ENCODE data around the gene AGXT2. TPM values are rescaled to one million over a fixed set of nuclear protein-coding genes. Genes with fewer than 3 reads are reported as not detected.

AGXT2 gene
- total RNA-seq, 1 donor from 2014 or later, result not detected

DNA sequence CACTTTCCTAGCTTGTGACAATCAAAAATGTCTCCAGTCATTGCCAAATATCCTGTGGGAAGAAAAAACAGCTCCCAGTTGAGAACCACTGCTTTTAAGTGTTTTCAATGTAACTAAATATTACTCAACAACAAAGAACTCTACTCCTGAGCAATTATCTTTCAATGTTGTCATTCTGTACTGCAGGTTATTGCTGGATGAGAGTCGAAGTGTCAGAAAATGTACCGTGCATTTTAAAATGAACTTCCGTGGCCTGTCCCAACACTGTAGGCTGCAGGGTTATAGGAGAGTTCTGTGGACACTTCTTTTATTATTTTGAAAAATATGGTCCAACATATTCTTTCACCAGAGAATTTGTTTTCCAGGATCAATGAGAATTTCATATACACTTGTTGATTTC is 34.8 kb upstream of the AGXT2 start:
- Histone ChIP-seq H3K27ac (no peak overlapping the region), H3K4me1 (no peaks in the 10 kb centered on the region), H3K27me3 (ENCODE audit: low read depth) (no peaks in the 10 kb centered on the region), H3K4me3 (no peak overlapping the region), H3K36me3 (no peaks in the 10 kb centered on the region), H3K9me3 (no peaks in the 10 kb centered on the region)
- no peak for DNase-seq
- no peak for ATAC-seq
- TF ChIP-seq, protein P1, sequence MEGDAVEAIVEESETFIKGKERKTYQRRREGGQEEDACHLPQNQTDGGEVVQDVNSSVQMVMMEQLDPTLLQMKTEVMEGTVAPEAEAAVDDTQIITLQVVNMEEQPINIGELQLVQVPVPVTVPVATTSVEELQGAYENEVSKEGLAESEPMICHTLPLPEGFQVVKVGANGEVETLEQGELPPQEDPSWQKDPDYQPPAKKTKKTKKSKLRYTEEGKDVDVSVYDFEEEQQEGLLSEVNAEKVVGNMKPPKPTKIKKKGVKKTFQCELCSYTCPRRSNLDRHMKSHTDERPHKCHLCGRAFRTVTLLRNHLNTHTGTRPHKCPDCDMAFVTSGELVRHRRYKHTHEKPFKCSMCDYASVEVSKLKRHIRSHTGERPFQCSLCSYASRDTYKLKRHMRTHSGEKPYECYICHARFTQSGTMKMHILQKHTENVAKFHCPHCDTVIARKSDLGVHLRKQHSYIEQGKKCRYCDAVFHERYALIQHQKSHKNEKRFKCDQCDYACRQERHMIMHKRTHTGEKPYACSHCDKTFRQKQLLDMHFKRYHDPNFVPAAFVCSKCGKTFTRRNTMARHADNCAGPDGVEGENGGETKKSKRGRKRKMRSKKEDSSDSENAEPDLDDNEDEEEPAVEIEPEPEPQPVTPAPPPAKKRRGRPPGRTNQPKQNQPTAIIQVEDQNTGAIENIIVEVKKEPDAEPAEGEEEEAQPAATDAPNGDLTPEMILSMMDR (IDR thresholded peaks at IDR 0.05), result no peak
- intact Hi-C loops (cut with DNase I), result no loop called here

DNA sequence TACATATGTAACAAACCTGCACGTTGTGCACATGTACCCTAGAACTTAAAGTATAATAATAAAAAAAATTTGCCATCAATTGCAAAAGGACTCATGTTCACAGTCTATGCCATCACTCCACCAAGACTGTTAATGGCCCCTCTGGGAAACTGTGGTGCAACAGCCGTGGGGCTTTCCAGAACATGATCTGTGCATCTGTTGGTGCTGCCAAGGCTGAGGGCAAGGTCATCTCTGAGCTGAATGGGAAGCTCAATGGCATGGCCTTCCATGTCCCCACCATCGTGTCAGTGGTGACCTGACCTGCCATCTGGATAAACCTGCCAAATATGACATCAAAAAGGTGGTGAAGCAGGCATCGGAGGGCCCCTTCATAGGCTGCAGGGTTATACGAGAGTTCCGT is 33.4 kb upstream of the AGXT2 start:
- DNase-seq (no peak), ATAC-seq (no peak)
- Histone ChIP-seq H3K27ac (no peak overlapping the region), H3K27me3 (ENCODE audit: low read depth) (no peaks in the 10 kb centered on the region), H3K4me1 (no peaks in the 10 kb centered on the region), H3K4me3 (no peak overlapping the region), H3K9me3 (no peaks in the 10 kb centered on the region), H3K36me3 (no peaks in the 10 kb centered on the region)
- TF ChIP-seq, protein P1 (IDR thresholded peaks at IDR 0.05), result no peak
- intact Hi-C loops (cut with DNase I), result no loop called here

DNA sequence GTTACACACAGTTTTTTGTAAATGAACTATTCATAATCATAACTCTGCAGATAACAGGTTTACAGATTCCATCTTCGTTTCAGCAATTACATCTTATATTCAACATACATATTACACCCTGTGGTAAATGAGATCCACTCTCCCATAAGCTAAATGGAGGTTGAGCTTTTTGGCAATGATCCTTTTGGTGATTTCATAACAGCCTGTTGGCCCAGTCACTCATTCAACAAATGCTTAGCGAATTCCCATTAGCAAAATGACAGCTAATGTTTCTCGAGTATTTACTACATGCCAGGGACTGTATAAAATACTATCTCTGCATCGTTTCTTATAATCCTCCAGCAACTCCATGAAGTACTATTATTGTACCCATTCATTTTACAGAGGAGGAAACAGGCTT is 25.4 kb upstream of the AGXT2 start:
- Histone ChIP-seq H3K36me3 (no peaks in the 10 kb centered on the region), H3K27me3 (ENCODE audit: low read depth) (no peaks in the 10 kb centered on the region), H3K4me1 (no peaks in the 10 kb centered on the region), H3K9me3 (no peaks in the 10 kb centered on the region), H3K27ac (no peak overlapping the region), H3K4me3 (no peak overlapping the region)
- intact Hi-C loops (cut with DNase I), result no loop called here
- DNase-seq (no peak), ATAC-seq (no peak)
- TF ChIP-seq, protein P1 (IDR thresholded peaks at IDR 0.05), result no peak

DNA sequence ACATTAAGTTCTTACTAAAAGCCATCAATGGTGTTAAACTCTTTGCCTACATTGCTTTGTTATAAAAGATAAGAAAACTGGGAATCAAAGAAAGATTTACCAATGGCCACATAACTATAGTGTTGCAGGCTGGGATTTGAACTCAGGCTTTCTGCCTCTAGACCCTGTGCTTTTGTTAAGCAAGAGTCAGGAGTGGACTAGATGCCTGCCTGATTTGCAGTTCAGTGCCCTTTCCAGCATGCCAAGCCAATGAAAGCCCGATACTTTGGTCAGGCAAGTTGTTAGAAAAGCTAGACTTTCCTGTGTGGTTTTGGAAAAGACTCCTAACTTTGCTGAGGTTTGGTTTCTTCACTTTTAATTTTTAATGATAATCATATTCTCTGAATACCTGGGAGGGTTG is 21.4 kb upstream of the AGXT2 start:
- intact Hi-C loops (cut with DNase I), result no loop called here
- H3K4me3 ChIP-seq, result no peak overlapping the region
- TF ChIP-seq, protein P1 (IDR thresholded peaks at IDR 0.05), result no peak
- ATAC-seq (no peak), DNase-seq (no peak)
- no peaks in the 10 kb centered on the region for H3K36me3 ChIP-seq
- no peaks in the 10 kb centered on the region for H3K4me1 ChIP-seq
- H3K27me3 ChIP-seq (ENCODE audit: low read depth), result no peaks in the 10 kb centered on the region
- no peaks in the 10 kb centered on the region for H3K9me3 ChIP-seq
- no peak overlapping the region for H3K27ac ChIP-seq

- H3K4me3 ChIP-seq, result no peak overlapping the region
- ATAC-seq, result no peak
- no peaks in the 10 kb centered on the region for H3K36me3 ChIP-seq
- no peaks in the 10 kb centered on the region for H3K27me3 ChIP-seq (ENCODE audit: low read depth)
- H3K4me1 ChIP-seq, result no peaks in the 10 kb centered on the region
- TF ChIP-seq, protein P1 (IDR thresholded peaks at IDR 0.05), result no peak
- H3K27ac ChIP-seq, result no peak overlapping the region
- H3K9me3 ChIP-seq, result no peaks in the 10 kb centered on the region
- intact Hi-C loops (cut with DNase I), result no loop called here
- no peak for DNase-seq
Observed at GRCh38 chr5:35067985-35068384, 20.2 kb upstream of the AGXT2 start.

GRCh38 chr5:35066260-35066795 is 18.6 kb upstream of the AGXT2 start:
- Histone ChIP-seq H3K27ac (no peak overlapping the region), H3K36me3 (no peaks in the 10 kb centered on the region), H3K9me3 (no peaks in the 10 kb centered on the region), H3K4me1 (no peaks in the 10 kb centered on the region), H3K4me3 (no peak overlapping the region), H3K27me3 (ENCODE audit: low read depth) (no peaks in the 10 kb centered on the region)
- TF ChIP-seq, protein P1 (IDR thresholded peaks at IDR 0.05), result no peak
- DNase-seq (no peak), ATAC-seq (peak in 1 of 2 donors; percentile 56)
- intact Hi-C loops (cut with DNase I), result no loop called here

Measured in lower lobe of right lung (tissue), 2 donors.